KOPT-K1 (cell line): Measurements from ENCODE around the gene FKBP15.

Source experiments
- H3K27ac ChIP-seq: fragments of 200-600 bp; sonication (generic); 2 replicates; pipeline ENCODE4 v1.5.1; 2016; ENCODE audit warnings: antibody characterized with exemption, mild to moderate bottlenecking, low read depth, low read length; ENCODE audit not compliant: poor library complexity, severe bottlenecking
- H3K36me3 ChIP-seq: fragments of 200-600 bp; sonication (generic); 2 replicates; pipeline ENCODE4 v1.5.1; 2017; ENCODE audit warnings: antibody characterized with exemption, mild to moderate bottlenecking, low read length, moderate library complexity; ENCODE audit not compliant: insufficient read depth
- H3K9me3 ChIP-seq: fragments of 200-600 bp; sonication (generic); 2 replicates; pipeline ENCODE4 v1.5.1; 2017; ENCODE audit warnings: antibody characterized with exemption, low read length, mild to moderate bottlenecking; ENCODE audit not compliant: insufficient read depth, poor library complexity, severe bottlenecking

Gene FKBP15

DNA sequence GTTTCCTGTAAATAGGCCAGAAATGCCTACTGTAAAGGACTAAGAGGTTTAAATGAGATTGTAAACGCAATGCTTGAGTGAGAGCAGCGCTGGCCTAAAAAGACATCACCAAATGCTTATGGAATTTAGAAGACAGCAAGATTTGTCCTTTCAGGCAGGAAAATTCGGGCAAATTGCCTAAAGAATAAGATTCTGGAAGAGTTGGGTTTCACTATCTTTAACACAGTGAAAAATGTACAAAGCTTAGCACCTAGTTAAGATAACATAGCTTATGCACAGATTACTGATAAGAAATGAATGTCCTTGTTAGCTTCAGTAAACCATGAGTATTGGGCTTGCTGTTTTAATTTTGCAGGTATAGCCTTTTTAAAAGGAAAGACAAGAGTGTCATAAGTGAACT is 4.7 kb downstream of the FKBP15 start:
- Histone ChIP-seq H3K9me3 (no peaks in the 10 kb centered on the region), H3K36me3 (peaks cover 11% of the 10 kb centered on the region; the same call in 1 of the 2 replicates), H3K27ac (no peak overlapping the region)

DNA sequence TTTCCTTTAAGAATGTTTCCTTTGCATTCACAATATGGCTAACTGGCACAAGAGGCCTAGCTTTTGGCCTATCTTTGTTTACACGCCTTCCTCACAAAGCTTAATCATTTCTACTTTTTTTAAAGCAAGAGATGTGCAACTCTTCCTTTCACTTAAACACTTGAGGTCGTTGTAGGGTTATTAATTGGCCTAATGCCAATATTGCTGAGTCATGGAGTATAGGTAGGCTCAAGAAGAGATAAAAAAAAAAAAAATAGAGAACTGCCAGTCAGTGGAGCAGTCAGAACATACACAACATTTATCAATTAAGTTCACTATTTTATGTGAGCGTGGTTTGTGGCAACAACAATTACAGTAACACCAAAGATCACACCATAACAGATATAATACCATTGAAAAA is 5.9 kb downstream of the FKBP15 start:
- H3K36me3 ChIP-seq: peaks cover 24% of the 10 kb centered on the region; the same call in 1 of the 2 replicates
- H3K9me3 ChIP-seq: no peaks in the 10 kb centered on the region
- H3K27ac ChIP-seq: no peak overlapping the region

DNA sequence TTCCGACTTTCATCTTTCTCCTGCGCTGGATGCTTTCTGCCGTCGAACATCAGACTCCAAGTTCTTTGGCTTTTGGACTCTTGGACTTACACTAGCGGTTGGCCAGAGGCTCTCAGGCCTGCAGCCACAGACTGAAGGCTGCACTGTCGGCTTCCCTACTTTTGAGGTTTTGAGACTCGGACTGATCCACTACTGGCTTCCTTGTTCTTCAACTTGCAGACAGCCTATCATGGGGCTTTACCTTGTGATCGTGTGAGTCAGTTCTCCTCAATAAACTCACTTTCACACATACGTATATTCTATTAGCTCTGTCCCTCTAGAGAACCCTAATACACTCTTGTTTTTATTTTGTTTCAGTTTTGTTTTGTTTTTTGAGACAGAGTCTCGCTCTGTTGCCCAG is 10.3 kb downstream of the FKBP15 start:
- Histone ChIP-seq H3K36me3 (peaks cover 66% of the 10 kb centered on the region), H3K27ac (no peak overlapping the region), H3K9me3 (no peaks in the 10 kb centered on the region)

DNA sequence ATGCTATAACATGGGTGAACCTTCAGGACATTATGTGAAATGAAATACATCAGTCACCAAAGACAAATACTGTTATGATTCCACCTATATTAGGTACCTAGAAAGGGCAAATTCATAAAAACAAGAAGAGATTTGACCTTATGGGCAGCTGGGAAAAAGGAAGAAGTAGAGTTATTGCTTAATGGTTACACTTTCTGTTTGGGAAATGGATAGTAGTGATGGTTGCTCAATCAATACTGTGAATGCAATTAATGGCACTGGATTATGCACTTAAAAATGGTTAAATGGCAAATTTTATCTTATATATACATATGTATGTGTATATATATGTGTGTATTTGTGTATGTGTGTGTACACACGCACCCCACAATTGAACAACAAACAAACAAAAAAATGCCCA is 15.2 kb downstream of the FKBP15 start:
- H3K36me3 ChIP-seq: peaks cover 91% of the 10 kb centered on the region
- no peaks in the 10 kb centered on the region for H3K9me3 ChIP-seq
- H3K27ac ChIP-seq: no peak overlapping the region

DNA sequence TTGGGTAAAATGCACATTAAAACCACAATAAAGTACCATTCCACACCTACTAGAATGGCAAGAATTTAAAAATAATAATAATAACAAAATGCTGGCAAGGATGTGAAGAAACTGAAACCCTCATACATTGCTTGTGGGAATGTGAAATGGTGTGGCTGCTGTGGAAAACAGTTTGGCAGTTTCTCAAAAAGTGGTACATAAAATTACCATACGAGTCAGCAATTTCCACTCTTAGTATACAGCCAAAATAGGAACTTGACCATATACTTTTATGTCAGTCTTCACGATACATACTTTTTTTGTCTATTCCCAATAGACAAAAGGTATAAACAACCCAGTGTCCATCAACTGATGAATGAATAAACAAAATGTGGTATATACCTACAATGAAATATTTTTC is 15.6 kb downstream of the FKBP15 start:
- peaks cover 87% of the 10 kb centered on the region for H3K36me3 ChIP-seq
- no peaks in the 10 kb centered on the region for H3K9me3 ChIP-seq
- no peak overlapping the region for H3K27ac ChIP-seq

DNA sequence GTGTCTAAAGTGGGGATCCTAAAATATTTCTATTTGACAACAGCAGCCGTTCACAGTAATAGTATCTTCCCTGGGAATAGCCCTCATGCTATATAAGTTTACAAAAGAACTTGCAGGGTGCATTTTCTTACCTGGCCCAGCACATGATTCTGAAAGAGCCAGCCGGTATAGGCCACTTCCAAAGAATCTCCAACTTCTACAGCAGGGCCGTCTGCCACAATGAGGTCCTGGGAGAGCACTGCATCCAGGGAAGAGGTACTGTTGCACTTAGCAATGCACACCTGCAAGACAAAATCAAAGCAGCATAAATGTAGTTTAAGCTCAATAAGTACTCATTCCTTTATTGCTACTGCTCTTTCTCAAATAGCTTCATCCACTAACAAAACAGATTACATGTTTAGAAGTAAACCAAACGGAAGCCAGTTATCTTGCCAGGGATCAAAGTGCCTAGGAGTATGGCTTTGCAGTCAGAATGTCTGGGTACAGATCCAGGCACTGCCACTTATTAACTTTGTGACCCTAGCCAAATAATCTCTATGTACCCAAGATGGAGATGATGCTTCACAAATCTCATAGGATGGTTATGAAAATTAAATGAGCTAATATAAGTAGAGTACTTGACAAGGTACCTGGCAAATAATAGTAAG is 21.3 kb downstream of the FKBP15 start:
- H3K36me3 ChIP-seq: peaks cover 87% of the 10 kb centered on the region
- H3K9me3 ChIP-seq: no peaks in the 10 kb centered on the region
- no peak overlapping the region for H3K27ac ChIP-seq

DNA sequence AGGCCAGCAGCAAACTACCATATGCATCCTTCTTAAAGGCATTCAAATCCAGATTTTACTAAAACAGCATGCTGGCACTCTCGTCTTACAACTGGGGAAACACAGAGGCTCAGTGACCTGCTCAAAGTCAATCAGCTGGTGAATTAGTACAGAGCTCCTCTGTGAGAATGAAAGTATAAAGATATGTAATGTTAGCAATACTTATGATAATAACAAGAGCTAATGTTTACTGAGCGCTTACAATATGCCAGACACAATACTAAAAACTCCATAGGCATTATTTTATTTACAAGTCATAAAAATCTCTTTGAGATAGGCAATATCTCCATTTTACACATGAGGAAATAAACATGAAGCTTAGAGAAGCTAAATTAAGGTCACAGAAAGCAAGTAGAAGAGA is 28.6 kb downstream of the FKBP15 start:
- no peaks in the 10 kb centered on the region for H3K9me3 ChIP-seq
- H3K36me3 ChIP-seq: peaks cover 79% of the 10 kb centered on the region
- no peak overlapping the region for H3K27ac ChIP-seq

DNA sequence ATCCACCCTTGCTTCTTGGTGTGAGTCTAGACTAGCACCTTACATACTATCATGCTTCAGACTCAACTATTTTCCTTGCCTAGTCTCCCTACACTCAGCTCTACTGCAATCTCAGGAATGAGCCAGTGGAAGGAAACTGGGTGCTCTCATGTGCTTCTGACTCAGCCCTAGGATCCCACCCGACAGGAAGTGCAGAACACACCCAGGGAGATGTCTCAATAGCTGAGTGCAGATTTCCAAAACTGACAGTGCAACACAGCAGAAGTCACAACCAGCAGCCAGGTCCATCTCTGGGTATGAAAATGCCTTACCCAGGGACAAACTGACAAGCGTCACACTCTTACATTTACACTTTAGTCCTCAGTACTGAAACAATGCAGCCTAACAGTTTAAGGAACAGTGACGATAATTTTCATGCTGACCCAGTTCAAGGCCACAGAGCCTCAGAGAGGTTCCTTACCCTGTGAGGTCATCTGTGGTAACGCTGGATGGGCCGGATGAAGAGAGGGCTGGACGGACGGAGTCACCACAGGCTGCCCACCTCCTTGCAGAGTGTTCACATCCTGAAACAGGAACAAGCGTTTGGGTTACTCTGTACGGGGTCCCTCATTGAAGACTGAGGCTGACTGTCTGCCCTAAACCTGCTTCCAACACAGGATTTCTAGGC is 33.0 kb downstream of the FKBP15 start:
- Histone ChIP-seq H3K27ac (no peak overlapping the region), H3K9me3 (no peaks in the 10 kb centered on the region), H3K36me3 (peaks cover 88% of the 10 kb centered on the region)

DNA sequence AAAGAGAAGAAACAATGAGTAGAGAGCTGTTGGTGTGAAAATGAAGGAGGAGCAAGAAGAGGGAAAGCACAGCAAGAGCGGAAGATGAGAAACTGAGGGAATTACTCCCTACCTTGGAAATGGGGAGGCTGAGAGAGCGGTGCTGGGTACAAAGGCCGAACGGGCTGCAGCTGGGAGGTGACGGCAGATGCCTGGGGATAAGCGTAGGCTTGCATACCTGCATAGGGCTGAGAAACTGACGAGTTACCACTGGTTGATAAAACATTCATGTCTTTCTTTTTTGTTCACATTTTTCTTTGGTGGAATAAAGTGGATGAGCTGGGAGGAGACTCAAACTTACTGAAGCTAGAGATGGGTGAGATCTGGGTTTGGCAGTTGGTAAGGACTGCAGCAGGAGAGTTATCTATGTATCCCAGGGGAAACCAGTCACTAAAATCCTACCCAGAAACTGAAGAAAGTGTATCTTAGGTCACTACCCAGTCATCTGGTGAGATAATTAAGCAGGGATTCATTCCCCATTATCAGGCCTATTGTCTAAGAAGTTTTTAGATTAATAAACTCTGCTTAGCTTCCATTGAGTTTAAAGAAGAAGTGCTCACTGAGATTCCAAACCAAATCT is 34.8 kb downstream of the FKBP15 start:
- H3K9me3 ChIP-seq: no peaks in the 10 kb centered on the region
- H3K36me3 ChIP-seq: peaks cover 91% of the 10 kb centered on the region
- H3K27ac ChIP-seq: no peak overlapping the region

DNA sequence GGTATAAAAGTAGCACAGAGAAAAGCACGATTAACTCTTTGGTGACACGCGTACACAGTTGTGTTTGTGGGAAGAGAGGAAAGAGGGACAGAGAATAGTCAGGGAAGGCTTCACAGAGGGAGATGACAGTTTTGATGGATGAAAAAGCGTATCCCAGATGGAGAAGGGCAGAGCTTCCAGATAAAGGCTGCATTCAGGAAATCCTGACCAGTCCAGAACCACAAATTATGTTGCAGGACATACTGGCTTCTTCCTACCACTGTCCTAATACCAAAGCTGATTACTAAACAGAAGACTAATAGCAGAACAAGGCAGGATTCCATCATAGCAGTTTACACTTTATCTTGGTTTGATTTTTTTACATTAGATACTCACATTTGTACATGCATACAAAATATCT is 35.8 kb downstream of the FKBP15 start:
- Histone ChIP-seq H3K36me3 (peaks cover 93% of the 10 kb centered on the region), H3K27ac (no peak overlapping the region), H3K9me3 (no peaks in the 10 kb centered on the region)

DNA sequence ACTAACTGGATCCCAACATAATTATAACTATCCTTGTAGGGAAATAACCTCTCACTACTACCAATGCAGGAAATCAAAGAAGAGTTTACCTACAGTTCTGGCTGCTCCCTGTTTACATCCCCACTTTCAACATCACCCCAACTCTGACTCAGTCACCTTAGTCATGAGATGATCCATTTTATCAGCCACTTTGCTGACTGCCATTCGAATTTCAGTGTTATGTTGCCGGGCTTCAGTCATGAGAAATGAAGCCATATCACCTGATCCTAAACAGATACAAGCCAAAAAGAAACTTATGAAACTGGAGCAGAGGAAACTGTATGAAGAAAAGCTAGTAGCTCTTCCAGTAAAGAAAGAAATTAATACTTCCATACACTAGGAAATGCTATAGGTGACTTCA is 36.5 kb downstream of the FKBP15 start:
- H3K36me3 ChIP-seq: peaks cover 94% of the 10 kb centered on the region
- H3K27ac ChIP-seq: no peak overlapping the region
- H3K9me3 ChIP-seq: no peaks in the 10 kb centered on the region

DNA sequence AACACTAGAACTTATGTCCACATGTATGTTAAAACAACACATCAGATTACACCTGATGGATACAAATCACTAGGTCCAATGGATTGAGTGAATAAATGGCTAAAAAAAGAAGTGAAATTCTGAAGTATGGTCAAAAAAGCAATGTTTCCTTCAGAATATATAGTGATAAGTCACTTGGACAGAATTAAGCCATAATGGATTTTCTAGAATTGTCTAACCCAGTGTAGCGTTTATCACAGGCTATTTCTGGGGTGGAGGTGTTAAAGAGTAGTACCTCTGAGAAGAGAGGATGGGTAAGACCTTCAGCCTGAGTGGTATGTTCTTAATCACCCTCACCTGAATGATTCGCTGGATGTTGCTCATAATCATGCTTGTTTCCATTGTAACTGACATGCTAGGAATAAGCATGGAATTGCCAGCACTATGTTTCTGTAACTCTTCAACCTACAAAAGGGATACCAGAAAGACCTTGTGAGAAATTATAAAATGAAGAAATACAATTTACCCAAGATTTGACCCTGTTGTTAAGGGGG is 37.1 kb downstream of the FKBP15 start:
- H3K27ac ChIP-seq: no peak overlapping the region
- peaks cover 97% of the 10 kb centered on the region for H3K36me3 ChIP-seq

DNA sequence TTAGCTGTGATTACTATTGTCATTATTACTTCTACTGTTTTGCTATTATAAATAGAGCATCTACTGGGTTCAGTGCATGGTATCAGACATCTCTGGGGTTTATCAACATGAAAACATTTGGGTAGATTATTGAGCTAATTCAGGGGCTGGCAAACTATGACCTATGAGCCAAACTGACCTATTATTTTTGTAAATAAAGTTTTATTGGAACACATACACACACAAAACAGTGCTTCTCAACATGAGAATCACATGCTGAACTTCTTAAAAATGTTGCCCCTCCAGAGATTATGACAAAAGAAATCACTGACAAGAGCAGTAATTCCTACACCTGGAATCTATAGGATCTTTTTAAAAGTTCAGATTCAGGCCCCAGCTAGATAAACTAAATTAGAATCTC is 39.9 kb downstream of the FKBP15 start:
- Histone ChIP-seq H3K36me3 (peaks cover 96% of the 10 kb centered on the region), H3K9me3 (no peaks in the 10 kb centered on the region), H3K27ac (no peak overlapping the region)

More for the DNA sequence above, 37.1 kb downstream of the FKBP15 start:
- H3K9me3 ChIP-seq: no peaks in the 10 kb centered on the region

DNA sequence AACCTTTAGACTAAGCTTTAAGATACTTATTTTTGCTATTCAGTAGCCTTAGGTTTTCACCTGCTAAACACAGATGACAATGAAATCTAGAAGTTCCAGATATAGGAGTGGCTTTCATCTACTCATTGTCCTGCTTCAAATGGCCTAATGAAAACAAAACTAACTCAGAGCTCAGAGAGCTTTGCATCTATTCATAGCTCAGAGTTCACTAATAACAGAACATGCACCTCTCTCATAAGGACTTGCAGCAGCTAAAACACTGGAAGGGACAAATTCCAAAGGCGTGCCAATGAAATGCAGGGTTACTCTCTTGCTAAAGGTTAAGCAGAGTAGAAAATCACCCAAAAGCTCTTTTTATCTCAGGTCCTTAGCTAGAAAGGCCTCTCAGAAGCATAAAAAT is 41.2 kb downstream of the FKBP15 start:
- peaks cover 96% of the 10 kb centered on the region for H3K36me3 ChIP-seq
- no peaks in the 10 kb centered on the region for H3K9me3 ChIP-seq
- H3K27ac ChIP-seq: no peak overlapping the region

DNA sequence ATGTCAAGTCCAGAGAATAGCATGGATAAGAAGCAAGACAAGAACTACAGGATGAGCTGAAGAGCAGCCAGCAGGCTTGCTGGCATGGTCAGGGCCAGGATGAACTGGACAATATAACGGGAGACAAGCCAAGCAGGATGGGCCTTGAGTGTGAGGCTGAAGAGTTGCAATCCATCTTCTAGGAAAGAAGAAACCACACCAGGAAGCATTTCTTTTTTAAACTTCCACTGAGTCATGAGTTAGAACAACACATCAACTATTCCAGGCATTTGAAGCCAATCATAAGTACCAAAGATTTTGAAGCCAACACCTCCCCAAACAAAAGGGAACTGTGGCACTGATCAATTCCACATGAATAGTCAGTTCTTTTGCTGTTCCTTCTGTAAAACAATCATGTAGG is 43.0 kb downstream of the FKBP15 start:
- Histone ChIP-seq H3K27ac (no peak overlapping the region), H3K36me3 (peaks cover 96% of the 10 kb centered on the region), H3K9me3 (no peaks in the 10 kb centered on the region)
